Ishikawa (cell line): ENCODE data around the gene UTF1.

Experiments
- CEBPB ChIP-seq: IDR thresholded peaks from 2 replicates; pipeline ENCODE4 v1.6.1; 2012
- CREB1 ChIP-seq: IDR thresholded peaks from 2 replicates; pipeline ENCODE4 v1.6.1; 2012; ENCODE audit warnings: low read depth
- EGR1 ChIP-seq: IDR thresholded peaks from 2 replicates; pipeline ENCODE4 v1.6.1; 2012
- EP300 ChIP-seq: IDR thresholded peaks from 2 replicates; pipeline ENCODE4 v1.6.1; 2012; ENCODE audit warnings: borderline replicate concordance
- FOXM1 ChIP-seq: IDR thresholded peaks from 2 replicates; pipeline ENCODE4 v1.6.1; 2012; ENCODE audit warnings: low read depth, borderline replicate concordance
- NFIC ChIP-seq: IDR thresholded peaks from 2 replicates; pipeline ENCODE4 v1.6.1; 2012
- RAD21 ChIP-seq: IDR thresholded peaks from 2 replicates; pipeline ENCODE4 v1.6.1; 2012; ENCODE audit warnings: low read depth
- TAF1 ChIP-seq: IDR thresholded peaks from 2 replicates; pipeline ENCODE4 v1.6.1; 2012; ENCODE audit warnings: low read depth, mild to moderate bottlenecking
- TCF12 ChIP-seq: IDR thresholded peaks from 2 replicates; pipeline ENCODE4 v1.6.1; 2012; ENCODE audit warnings: low read depth
- TEAD4 ChIP-seq: IDR thresholded peaks from 2 replicates; pipeline ENCODE4 v1.6.1; 2012
- YY1 ChIP-seq: IDR thresholded peaks from 2 replicates; pipeline ENCODE4 v1.6.1; 2012; ENCODE audit warnings: low read depth
- ZBTB7A ChIP-seq: IDR thresholded peaks from 2 replicates; pipeline ENCODE4 v1.6.1; 2012; ENCODE audit warnings: low read depth
- TF ChIP-seq, protein P1 (sequence below): IDR thresholded peaks from 2 replicates; pipeline ENCODE4 v1.6.1; 2012
- TF ChIP-seq, protein P2 (sequence below): IDR thresholded peaks from 2 replicates; pipeline ENCODE4 v1.6.1; 2012; ENCODE audit warnings: low read depth, mild to moderate bottlenecking
- TF ChIP-seq, protein P3 (sequence below): IDR thresholded peaks from 2 replicates; pipeline ENCODE4 v1.6.1; 2012

The UTF1 gene

DNA sequence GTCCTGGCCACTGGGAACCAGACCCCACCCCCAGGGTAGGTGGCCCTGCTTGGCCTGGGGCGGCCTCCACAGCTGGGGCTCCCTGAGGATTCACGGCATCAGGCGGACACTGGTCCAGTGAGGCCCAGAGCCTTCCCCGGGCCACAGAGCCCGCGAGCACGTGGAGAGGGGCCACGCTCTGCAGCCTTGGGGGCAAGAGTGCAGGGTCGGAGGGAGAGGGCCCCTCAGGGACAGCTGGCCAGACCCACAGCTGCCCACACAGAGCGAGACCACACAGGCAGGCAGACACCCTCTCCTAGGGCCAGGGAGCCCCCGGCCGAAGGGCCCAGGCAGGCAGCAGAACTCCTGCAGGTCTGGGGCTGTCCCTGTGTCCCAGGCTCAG lies 18.3 kb downstream of the UTF1 start:
- TF ChIP-seq CREB1 (no peak), RAD21 (no peak), TEAD4 (no peak), TCF12 (no peak), YY1 (no peak), CEBPB (no peak), FOXM1 (no peak), EP300 (no peak)
- TF ChIP-seq, protein P1, sequence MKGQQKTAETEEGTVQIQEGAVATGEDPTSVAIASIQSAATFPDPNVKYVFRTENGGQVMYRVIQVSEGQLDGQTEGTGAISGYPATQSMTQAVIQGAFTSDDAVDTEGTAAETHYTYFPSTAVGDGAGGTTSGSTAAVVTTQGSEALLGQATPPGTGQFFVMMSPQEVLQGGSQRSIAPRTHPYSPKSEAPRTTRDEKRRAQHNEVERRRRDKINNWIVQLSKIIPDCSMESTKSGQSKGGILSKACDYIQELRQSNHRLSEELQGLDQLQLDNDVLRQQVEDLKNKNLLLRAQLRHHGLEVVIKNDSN = no peak
- TF ChIP-seq, protein P2, sequence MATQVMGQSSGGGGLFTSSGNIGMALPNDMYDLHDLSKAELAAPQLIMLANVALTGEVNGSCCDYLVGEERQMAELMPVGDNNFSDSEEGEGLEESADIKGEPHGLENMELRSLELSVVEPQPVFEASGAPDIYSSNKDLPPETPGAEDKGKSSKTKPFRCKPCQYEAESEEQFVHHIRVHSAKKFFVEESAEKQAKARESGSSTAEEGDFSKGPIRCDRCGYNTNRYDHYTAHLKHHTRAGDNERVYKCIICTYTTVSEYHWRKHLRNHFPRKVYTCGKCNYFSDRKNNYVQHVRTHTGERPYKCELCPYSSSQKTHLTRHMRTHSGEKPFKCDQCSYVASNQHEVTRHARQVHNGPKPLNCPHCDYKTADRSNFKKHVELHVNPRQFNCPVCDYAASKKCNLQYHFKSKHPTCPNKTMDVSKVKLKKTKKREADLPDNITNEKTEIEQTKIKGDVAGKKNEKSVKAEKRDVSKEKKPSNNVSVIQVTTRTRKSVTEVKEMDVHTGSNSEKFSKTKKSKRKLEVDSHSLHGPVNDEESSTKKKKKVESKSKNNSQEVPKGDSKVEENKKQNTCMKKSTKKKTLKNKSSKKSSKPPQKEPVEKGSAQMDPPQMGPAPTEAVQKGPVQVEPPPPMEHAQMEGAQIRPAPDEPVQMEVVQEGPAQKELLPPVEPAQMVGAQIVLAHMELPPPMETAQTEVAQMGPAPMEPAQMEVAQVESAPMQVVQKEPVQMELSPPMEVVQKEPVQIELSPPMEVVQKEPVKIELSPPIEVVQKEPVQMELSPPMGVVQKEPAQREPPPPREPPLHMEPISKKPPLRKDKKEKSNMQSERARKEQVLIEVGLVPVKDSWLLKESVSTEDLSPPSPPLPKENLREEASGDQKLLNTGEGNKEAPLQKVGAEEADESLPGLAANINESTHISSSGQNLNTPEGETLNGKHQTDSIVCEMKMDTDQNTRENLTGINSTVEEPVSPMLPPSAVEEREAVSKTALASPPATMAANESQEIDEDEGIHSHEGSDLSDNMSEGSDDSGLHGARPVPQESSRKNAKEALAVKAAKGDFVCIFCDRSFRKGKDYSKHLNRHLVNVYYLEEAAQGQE = no peak
- TF ChIP-seq, protein P3, sequence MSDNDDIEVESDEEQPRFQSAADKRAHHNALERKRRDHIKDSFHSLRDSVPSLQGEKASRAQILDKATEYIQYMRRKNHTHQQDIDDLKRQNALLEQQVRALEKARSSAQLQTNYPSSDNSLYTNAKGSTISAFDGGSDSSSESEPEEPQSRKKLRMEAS = no peak

DNA sequence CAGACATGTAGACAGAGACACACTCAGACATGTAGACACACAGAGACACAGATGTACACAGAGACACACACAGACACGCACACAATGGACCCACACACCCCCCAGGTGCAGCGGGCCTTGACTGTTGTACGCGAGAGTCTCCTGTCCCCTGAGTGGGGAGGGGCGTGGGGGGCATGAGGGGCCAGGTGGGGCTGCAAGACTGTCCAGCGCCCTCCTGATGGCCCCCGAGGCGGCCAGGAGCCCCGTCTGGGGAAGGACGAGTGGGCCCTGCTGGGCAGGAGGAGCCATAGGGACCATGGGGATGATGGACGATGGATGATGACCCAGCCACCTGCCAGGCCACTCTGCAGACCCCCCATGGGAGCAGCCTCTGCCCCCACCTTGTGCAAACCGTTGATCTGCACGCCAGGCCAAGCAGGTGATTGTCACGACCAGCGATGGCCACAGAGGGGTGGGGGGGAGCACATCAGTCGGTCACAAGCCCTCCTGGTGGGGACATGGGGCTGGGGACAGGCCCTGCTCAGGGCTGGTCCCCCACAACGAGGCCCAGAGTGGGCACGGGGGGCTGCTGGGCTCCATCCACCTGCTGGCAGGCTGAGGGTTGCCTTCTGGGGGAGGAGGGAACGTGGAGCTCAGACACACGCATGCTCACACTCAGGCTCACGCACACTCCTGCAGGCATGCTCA lies 19.2 kb downstream of the UTF1 start:
- no peak for TF ChIP-seq RAD21

DNA sequence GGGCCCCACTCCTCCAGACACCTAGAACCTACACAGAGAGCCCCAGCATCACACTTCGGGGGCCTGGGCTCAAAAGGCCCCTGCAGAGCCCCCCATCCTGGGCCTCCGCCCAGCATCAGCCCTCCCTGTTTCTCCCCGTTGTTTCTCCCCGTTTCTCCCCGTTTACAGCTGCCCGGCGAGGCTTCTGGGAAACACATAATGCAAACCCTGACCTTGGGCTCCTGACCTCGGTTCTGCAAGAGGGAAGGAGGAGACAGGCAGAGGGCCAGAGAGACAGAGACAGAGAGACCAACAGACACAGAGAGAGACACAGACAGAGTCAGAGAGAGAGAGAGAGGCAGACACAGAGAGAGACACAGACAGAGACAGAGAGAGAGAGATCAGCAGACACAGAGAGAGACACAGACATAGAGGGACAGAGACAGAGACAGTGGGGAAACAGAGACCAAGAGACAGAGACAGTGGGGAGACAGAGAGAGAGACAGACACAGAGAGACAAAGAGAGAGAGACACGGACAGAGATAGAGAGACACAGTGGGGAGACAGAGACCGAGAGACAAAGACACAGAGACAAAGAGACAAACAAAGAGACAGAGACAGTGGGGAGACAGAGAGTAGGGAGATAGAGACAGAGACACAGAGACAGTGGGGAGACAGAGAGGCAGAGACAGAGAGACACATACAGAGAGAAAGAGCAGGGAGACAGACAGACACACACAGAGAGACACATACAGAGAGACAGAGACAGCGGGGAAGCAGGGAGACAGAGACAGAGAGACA lies 20.1 kb downstream of the UTF1 start:
- TF ChIP-seq TCF12 (no peak), EP300 (no peak), YY1 (no peak), TAF1 (no peak), CEBPB (no peak), TEAD4 (no peak)
- TF ChIP-seq, protein P1 = no peak

DNA sequence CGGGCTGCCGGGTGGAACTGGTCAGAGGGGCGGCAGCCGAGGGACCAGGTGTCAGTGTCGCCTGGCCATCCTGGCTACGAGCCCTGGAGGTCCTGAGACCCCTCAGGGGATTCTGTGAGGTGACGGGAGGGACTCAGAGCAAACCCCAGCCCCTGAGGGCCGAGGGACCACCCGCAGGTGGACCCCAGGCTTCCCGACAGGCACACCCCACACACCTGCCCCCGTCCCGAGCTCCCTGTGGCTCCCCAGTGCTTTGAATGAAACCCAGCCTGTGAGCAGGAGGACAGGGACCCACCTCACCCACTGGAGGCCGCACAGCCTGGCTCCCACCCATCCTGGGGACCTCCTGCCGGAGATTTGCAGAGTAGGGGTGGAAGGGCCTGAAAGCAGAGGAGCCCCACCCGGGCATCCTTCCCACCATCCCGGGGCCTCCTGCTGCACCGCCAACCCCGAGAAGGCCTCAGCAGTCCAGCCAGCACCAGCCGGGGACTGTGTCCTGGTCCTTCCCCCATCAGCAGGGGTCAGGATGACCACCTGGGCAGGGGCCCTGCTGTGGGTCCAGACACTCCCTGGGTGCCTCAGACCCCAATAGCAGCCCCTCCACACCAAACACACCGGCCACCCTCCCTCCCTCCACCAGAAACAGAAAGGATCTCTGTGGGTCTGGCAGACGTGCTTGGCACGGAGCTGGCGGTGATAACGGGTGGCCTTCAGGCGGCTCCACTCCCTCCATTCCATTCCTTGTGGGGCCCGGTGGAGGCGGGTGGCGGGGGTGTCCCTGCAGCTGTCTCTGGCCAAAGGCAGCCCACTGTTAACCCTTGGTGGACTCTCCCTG lies 21.6 kb downstream of the UTF1 start:
- TF ChIP-seq FOXM1 = no peak
- no peak for TF ChIP-seq CEBPB
- no peak for TF ChIP-seq CREB1
- no peak for TF ChIP-seq TCF12
- TF ChIP-seq NFIC = no peak
- TF ChIP-seq YY1 = no peak
- TF ChIP-seq EP300 = no peak
- TF ChIP-seq EGR1 = no peak
- TF ChIP-seq, protein P3 = no peak
- no peak for TF ChIP-seq ZBTB7A
- TF ChIP-seq, protein P1 = no peak
- no peak for TF ChIP-seq TAF1
- no peak for TF ChIP-seq TEAD4
- TF ChIP-seq, protein P2 = no peak
- TF ChIP-seq RAD21 = no peak

DNA sequence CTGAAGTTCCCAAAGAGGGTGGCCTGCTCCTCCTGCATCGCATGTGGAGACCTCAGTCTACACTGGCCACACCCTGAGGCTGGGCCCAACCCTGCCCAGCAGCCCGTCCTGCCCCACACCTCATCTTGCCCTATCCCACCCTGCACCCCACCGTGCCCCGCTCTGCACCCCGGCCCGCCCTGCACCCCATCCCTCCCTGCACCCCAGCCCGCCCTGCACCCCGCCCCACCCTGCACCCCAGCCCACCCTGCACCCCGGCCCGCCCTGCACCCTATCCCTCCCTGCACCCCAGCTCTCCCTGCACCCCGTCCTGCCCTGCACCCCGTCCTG lies 22.2 kb downstream of the UTF1 start:
- TF ChIP-seq EP300 (no peak), CEBPB (no peak), TAF1 (no peak), RAD21 (no peak), YY1 (no peak), TCF12 (no peak), CREB1 (no peak), NFIC (no peak), ZBTB7A (no peak), TEAD4 (no peak)
- TF ChIP-seq, protein P3 = no peak
- TF ChIP-seq, protein P2 = no peak
- TF ChIP-seq, protein P1 = no peak
